HG03280 (cell line): ENCODE data around the gene CYSTM1.

Experiments
- ATAC-seq: cut with Tn5 transposase; IDR thresholded peaks from one replicate; pipeline ENCODE4 v1.9.1; 2021; ENCODE audit warnings: mild to moderate bottlenecking, moderate library complexity; ENCODE audit not compliant: unreplicated experiment

The CYSTM1 gene

DNA sequence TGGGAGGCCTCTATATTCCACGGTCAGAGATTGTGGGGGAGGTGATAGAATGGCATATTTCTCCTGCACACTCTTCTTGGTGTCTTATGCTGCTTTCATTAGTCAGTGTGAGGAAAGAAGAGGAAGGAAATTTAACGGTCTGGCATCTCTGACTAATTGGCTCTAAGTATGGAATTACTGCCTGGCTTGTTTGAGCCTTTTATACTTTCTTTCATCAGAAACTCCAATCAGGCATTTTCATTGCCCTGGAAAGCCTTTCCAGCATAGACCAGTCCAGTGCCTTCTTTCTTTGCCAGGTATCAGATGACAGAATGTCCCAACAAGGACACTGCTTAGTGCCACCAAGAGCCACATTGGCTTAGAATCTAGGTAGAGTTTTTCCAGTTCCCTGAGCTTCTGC is 30.2 kb downstream of the CYSTM1 start:
- no peak for ATAC-seq

DNA sequence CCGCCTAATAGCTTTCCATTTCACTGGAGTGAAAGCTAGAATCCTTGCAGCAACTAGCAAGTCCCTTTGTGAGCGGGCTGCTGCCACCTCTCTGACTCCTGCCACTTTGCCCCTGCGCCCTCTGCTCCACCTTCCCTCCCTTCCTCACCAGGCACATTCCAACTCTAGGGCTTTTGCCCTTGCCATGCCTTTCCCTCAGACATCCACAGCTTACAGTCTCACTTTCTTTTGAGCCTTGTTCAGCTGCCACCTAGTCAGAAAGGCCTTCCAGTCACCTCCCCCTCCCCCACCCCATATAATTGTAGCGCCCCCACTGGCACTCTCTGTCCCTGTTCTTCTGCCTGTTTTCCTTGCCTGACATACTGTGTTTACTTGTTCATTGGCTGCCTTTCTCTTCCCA is 31.0 kb downstream of the CYSTM1 start:
- no peak for ATAC-seq

DNA sequence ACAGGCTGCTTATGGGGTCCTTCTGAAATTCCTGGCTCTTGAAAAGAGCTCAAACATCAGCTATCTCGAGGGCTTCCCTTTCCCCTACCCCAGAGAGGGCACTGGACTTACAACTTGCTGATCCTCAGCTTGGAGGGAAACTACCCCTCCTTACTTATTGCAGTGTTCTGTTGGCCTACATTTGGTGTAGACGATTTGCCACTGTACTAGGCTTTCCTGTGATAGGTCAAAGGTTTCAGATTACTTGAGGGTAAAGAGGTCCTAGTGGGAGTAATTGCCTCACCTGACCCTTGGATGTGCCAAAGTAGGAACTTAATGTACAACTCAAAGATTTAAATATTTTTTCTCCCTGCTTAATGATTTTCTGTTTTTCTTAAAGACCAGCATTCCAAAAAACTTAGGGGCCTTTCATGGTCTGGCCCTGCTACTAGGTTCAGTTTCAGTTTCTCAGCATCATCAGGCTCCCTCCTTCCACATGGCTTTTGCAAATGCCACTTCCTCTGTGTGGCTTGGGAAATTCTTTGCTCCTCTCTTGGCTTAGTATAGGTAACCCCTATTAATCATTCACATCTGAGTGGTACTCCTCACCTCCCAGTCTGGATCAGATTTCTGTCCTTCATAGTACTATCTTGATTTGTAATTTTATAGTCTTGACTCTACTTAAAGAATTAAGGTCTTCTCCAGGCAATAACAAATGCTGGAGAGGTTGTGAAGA is 32.4 kb downstream of the CYSTM1 start:
- no peak for ATAC-seq

DNA sequence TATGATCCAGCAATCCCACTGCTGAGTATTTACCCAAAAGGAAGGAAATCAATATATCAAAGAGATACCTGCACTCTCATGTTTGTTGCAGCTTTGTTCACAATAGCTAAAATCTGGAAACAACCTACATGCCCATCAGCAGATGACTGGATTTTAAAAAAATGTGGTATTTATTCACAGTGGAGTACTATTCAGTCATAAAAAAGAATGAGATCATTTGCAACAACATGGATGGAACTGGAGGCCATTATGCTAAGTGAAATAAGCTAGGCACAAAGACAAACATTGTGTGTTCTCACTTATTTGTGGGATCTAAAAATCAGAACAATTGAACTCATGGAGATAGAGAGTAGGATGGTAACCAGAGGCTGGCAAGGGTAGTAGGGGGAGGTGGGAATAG is 33.1 kb downstream of the CYSTM1 start:
- ATAC-seq = no peak

DNA sequence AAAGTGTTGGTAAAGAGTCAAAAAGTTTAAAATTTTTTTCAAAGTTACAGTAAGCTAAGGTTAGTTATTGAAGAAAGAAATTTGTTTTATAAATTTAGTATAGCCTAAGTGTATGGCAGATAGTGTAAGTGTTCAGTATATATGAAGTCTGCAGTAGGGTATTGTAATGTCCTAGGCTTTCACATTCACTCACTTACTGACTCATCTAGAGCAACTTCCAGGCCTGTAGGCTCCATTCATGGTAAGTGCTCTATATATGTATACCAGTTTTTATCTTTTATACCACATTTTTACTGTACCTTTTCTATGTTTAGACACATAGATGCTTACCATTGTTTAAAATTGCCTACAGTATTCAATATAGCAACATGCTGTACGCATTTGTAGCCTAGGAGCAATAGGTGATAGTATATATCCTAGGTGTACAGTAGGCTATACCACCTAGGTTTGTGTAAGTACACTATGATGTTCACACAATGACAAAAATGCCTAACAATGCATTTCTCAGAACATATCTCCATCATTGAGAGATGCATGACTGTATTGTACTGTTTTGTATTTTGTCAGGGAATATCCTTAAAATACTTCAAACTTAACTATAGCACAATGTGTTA is 38.5 kb downstream of the CYSTM1 start:
- no peak for ATAC-seq

DNA sequence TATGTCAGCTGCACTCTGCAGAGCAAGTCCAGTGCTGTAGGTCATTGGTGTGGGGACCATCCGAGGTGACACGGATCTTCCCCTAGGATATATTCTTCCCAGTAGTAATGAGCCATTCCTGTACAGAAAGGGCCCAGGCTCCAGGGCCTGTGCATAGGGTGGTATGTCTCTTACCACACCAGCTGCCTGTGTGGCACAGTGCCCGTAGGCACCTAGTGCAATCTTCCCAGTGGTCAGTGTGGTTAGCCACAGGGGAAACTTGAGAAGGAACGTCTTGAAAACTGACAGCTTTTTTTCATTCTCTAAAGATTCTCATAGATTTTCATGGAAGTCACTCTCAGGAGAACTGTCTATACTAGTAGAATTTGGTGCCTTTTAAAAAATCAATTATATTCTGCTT is 39.8 kb downstream of the CYSTM1 start:
- ATAC-seq = no peak

DNA sequence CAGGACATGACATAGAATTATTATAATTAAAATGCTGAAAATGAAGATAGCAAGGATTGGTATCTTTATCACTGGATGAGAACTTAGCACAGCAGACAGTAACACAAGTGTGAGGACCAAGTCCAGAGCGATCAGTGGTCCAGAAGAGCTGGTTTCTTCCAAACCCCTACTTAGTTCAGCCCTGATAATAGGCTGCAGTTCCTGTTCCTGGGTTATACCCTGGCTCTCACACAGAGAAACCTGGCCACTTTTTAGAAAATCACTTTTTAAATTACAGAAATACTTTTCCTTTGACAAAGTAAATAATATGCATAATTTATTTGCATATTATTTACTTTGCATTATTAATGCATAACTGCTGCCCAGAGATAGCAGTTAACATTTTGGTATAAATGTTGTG is 40.3 kb downstream of the CYSTM1 start:
- no peak for ATAC-seq

DNA sequence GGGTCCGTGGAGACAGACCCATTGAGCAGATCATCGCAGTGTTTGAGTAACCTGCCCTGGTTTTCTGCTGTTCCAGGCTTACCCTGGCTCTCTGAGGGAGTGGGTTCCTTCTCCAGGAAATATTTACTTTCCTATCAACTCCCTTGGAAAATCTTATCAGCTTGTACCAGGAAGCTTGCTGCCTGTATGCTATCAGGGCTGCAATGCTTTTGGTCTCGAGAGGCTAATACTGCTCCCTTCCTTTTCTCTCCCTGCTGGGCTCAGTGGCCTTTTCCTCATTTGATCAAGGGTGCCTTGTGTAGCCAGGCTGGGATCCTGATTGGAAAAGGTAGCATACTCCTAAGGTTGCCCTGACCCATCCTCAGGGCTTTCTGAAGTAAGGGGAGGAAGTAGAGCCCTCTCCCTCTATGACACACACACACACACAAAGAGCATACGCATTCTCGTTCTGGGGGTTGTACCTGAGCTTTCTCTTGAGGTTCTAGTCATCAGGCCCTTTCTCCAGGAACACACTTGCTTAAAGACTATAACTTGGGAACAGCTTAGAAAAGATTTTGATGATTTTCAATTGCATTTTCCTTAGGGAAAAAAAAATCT is 41.6 kb downstream of the CYSTM1 start:
- ATAC-seq = no peak

DNA sequence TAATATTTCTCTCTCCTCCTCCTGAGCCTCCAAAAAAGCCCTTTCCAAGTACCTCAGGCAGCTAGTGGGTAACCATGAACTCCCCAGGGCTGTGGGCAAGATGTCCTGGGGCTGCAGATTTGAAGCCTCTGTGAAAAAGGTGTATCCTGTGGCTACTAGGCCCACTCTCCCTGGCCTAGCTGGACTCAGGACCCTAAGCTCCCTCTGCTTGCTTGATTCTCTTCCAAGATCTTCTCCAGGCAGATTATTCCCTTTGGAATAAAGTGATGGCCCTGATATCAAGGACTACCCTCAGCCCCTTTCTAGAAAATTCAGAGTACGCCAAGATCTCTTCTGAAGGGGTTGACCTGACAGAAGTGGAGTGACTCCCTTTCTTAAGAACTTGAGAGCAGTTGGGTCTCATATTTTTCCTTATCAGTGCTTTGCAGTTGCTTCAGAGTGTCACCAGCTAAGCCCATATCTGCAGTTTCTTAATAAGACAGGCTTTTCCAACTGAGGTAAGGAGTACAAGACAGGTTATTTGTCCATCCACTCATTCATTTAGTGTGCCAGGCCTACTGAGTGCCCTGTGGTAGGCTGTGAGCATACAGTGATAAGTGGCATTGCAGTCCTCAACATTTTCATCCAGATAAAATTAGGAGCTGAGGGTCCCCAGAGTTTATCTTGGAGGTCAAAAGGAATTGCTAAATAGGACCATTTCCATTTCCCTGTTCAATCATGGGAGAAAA is 42.5 kb downstream of the CYSTM1 start:
- no peak for ATAC-seq

DNA sequence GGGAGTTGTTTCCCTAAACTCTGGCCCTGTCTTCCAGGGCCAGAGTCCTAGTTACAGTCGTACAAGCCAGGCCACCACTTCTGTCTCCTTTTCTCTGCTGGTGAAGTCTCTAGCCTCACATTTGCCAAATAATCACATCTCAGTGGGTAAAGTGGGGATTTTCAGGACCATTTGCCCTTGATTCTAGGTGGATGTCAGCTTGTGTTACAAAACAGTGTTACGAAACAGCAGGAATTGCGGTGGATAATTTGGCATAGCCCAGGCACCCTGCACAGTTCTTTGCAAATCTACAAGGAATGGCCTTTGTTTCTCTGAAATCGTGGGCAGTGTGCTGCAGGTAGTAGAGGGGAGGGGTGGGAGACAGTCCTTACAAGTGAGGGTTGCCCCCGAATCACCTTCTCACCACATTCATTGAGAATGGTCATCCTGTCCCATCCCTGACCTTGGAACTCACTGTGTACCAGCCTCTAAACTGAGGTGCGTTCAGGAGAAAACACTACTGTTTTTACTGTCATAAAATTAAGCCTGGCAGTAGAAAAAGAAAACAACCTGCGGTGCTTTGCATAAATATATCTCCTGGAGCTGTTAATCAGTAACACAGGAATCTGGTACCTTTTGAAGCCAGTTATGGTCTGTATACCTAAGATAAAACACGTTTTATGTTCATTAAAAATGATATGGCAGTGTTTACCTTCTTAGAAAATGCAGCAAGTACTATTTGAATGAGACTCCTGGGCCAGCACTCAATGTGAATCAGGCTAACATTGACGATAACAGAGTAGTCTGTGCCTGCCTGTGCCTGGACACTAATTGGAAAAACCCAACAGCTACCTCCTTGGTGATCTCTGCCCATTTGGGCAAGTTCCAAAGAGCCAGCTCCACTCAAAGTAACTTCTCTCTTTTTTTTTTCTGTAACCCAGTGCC is 44.3 kb downstream of the CYSTM1 start:
- ATAC-seq = no peak

DNA sequence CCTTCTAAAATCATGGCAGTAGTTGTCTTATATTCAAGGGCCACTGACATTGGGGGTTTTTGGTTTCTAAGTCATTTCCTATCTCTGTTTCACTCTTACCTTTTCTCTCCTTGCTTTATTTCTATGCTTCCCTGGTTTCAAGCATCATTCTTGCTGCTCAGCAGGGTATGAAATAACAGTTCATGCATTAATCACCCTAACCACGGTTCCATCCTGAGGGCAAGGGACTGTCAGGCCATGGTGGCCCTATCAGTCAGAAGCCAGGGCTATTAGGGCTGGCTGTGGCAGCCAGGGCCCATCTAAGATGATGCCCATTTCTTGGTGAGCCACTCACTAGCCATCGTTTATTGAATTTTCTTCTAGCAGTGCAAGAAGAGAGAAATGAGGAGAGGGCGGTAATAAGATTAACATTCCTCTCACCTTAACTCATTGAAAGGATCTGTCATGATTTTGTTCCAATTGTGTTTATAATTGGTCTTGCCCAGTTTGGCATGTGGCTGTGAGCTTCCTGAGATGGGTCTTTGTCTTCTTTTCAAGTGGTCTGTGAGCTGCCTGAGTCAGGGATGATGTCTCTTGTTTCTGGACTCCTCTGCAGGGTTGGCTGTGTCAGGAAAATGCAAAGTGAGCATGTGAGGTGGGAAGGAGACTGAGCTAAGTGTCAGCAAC is 45.2 kb downstream of the CYSTM1 start:
- ATAC-seq = no peak

DNA sequence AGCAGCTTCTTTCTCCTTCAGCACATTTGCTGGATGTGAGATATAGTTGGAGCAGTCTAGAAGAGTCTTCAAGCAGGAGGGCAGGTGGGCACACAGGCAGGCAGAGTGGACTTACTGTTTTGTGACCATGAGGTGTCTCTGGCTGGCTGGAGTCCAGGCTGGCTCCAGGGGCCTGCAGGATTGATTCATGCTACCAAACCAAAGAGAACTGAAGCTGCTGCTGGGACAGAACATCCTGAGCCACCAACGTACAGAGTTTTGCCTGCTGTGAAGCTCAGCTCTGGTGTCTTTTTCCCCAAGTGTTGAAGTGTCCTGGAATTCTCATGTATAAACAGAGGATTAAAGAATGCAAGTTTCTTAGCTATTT is 45.7 kb downstream of the CYSTM1 start:
- ATAC-seq = no peak

DNA sequence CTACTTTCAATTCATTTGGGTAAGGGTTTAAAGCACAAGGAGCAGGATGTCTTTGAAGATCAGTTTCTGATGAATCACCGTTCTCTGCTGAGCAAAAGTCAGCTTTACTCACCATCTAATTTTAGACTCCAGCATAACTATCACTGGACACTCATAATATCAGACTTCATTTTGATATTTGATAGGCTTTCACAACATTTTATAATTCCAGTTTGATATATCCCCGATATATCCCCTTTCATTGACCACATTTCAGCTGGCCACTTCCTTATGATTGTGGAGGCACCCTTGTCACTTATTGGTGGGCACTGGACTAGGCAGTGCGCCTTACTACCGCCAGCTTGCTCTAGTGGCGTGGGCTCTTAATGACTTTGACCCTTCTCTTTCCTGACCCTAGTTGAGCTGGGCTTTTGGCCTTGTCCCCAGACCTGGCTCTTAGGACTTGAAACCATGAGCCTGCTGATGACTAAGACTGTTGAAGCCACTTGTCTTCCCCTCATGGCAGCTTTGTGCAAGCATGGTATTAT is 46.8 kb downstream of the CYSTM1 start:
- no peak for ATAC-seq

DNA sequence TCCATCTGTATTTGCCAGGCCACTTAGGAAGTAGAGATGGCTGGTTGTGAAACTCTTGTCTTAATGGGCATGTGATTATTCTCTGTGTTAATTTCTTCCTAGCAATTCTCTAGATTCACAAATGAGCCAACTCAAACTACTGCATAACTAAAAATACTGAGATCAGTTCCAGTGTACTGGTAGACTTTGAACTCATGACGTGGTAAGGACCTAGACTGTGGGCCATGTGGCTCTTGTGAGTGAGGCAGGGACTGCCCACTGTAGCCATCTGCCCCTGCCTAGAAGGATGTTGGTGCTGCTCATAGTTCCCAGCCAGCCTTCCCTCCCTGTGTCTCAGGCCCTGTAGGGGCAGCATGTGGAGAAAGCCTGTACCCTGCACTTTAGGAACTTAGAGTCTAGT is 47.4 kb downstream of the CYSTM1 start:
- no peak for ATAC-seq

DNA sequence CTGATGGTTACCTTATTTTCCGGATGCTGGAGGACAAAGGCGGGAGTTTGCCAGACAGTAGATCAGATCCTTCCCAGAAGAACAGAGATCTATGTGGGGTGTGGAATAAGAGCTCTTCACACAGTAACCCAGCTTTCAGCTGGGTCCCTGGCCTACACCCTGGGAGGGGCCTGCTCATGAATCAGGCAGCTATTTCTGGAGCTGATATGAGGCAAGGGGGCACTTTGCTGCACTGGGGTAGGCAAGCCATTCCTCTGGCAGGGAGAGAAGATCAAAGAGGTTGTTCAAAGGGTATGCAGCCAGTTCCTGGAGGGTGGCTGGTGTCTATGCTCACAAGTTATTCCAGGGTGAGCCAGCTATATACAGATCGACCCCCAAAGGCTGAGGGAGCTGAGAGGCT is 48.6 kb downstream of the CYSTM1 start:
- no peak for ATAC-seq

DNA sequence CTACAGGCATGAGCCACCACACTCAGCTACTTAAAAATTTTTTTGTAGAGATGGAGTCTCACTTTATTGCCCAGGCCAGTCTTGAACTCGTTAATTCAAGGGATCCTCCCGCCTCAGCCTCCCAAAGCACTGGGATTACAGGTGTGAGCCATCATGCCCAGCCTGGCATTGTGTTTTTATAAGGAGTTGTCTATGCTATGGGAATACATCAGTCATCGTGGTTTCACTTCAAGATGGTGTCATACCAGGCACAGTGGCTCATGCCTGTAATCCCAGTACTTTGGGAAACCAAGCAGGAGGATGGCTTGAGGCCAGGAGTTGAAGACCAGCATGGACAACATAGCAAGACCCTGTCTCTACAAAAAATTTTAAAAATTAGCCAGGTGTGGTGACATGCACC is 49.7 kb downstream of the CYSTM1 start:
- no peak for ATAC-seq

DNA sequence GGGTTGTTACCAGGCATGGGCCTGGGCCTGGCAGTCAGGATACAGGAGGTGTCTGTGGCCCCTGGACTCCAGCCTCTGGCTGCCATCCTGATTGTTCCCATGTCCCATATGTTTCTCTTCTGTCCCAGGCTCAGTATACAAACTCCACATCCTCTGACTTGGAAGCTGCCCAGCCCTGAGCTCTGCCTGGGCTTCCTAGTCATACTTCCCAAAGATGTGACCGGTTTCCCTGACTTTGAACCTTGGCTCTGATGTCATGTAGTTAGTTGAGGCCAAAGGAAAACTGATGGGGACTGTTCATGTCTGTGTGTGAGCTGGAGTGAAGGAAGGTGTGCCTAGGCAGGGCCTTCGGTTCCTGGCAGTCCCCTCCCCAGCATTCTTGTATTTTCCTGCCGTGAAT is 50.4 kb downstream of the CYSTM1 start:
- ATAC-seq = no peak

DNA sequence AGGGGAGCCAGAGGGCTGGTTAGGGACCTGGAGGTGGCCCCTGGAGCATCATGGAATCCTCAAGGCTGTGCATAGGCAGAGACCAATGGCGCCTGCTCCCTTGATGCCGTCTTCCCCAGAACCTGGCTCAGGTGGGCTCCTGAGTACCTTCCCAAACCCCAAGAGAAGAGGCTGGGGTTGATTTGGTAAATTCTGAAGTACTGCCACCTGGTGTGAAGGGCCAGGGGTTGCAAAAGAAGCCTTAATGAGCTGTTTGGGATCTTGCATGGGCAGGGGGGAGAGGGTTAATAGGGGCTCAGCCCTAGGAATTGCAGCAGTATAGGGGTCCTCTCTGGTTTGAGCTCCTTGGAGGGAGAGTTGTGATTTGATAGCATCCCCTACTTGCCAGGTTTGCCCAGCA is 52.1 kb downstream of the CYSTM1 start:
- no peak for ATAC-seq

DNA sequence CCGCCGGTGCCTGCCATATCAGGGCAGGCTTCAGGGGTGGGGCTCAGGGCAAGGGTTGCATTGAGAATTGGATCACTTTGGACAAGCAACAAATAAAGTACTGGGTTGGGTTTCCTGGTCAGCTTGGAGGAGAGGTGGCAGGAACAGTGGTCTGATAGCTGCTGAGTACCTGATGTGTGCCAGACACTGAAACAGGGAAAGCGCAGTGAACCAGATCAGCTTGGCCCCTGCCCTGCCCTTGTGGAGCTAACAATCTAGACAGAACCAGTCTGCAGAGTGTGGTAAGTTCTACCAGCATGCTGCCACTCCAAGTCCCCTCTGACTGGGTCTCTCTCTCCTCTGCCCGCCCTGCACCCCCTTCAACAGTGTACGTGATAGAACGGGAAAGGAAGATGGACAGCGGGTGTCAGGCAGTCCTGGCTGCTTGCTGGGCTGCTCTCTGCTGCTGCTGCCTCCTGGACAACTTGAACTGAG is 53.4 kb downstream of the CYSTM1 start:
- ATAC-seq = no peak

DNA sequence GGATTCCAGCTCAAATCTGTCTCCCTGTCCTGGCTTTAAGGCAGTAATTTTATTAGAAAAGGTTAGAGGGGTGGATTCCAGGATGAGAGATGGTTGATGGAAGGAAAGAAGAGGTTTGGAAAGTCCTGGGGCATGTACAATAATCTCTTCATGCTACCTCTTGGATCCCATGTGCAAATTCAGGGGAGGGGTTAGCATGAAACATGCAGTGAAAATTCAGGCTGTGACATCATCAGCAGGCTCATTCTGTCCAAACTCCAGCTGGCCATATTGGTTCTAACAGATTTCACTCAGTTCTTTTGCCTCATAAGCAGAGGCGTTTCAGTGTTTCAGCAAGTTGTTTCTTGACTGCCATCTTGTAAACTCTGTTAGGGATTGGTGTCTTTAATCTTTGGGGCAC is 55.4 kb downstream of the CYSTM1 start:
- no peak for ATAC-seq
